ENCODE results near the gene EXOC4.
"Not testable (repeated sequence)": the region's sequence is repeated elsewhere in the genome, so short reads cannot be mapped to it uniquely, and the experiment has no call there.

EXOC4 gene

DNA sequence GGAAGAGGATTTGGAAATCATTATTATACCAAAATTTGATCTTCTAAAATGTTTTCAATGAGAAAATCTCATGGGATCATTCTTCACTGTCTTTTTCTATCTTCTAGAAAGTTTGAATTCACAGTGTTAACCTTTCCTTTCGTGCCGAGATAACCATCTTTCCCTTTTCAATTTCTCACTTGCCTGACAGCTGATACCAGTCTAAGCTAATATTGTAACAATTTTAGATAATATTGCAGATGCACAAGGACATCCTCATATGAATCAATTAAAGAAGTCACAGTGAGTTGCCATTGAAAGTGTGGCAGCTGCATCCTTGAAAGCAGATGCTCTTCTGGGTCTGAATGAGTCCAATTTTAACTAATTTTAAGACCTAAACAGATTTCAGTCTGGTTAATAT is 734.7 kb downstream of the EXOC4 start:
- no peak for DNase-seq (ENCODE audit: low read depth)

DNA sequence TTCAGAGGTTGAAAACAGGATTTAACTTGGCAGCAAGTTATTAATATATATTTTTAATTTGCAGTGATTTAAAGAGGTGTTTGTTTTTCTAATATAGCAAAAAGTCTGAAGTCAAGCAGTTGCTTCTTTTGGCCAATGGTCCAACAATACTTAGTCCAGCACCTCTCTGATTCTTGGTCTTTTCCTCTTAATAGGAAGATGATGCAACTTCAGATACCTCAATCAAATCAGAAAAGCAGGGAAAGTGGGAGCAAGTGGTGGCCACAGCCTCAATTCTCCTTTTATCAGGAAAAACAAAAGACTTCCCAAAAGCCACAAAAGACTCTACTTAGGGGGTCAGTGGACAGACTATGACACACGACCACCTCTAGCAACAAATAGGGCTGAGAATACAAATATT is 740.7 kb downstream of the EXOC4 start:
- DNase-seq (ENCODE audit: low read depth): no peak

DNA sequence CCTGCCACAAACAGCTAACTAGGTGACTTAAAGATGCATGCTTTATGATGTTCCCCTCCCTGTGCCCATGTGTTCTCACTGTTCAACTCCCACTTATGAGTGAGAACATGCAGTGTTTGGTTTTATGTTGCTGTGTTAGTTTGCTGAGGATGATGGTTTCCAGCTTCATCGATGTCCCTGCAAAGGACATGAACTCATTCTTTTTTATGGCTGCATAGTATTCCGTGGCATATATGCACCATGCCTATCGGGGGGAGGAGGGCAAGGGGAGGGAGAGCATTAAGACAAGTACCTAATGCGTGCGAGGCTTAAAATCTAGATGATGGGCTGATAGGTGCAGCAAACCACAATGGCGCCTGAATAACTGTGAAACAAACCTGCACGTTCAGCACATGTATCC is 741.2 kb downstream of the EXOC4 start:
- not testable (repeated sequence) for DNase-seq (ENCODE audit: low read depth)

DNA sequence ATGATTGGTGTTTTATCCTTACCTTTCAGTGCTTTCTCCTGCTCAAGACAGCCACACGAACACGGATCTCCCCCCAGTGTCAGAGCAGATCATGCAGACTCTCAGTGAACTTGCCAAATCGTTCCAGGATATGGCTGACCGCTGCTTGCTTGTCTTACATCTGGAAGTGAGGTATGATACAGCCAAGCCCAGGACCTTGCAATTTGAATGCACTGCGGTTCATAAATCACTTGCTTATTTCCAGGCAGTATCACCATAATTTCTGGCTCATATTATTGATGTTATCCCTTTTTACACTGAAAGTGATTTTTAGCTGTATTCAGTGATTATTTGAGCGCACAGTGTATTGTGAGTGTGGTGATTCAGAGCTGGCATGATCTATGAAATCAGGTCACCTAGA is 744.6 kb downstream of the EXOC4 start:
- DNase-seq (ENCODE audit: low read depth): no peak

DNA sequence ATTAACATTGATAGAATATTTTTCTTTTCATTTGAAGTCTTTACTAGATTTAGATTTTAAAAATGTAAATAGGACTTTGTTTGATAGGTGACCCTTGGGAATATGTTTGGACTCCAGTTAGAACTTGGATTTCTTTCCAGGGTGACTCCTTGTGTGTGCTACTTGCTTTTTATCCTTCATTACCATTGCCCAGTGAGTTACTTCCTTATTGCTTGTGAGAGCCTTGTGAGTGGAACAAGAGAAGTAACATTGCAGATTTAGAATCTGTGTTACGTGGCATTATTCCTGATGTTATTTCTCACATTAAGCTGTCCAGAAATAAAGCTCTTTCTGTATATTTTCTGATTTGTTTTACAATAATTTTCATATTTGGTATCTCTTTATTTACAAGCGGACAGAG is 746.3 kb downstream of the EXOC4 start:
- no peak for DNase-seq (ENCODE audit: low read depth)

DNA sequence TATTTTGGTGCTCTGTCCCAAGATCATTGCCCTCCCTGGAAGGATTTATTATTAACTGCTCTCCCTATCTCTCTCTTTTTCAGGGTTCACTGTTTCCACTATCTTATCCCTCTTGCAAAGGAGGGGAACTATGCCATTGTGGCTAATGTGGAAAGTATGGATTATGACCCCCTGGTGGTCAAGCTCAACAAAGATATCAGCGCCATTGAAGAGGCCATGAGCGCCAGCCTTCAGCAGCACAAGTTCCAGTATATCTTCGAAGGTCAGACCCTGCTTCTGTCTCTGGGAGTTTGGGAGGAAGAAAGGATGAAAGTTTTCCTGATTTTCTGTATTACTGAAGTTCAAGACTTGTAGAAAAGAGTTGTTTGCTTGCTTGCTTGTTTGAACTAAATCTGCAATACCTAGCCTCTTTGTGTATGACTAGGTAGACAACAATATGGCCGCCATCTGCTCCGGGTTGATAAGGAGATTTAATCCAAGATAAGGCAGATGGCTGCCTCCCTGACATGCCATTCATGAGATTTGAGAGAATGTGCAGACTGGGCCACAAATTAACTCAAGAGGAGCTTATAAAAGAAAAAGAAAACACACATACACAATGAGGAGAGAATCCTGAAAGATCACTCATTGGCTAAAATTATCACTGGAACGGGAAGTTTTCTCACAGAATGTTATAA is 752.1 kb downstream of the EXOC4 start:
- no peak for DNase-seq (ENCODE audit: low read depth)

DNA sequence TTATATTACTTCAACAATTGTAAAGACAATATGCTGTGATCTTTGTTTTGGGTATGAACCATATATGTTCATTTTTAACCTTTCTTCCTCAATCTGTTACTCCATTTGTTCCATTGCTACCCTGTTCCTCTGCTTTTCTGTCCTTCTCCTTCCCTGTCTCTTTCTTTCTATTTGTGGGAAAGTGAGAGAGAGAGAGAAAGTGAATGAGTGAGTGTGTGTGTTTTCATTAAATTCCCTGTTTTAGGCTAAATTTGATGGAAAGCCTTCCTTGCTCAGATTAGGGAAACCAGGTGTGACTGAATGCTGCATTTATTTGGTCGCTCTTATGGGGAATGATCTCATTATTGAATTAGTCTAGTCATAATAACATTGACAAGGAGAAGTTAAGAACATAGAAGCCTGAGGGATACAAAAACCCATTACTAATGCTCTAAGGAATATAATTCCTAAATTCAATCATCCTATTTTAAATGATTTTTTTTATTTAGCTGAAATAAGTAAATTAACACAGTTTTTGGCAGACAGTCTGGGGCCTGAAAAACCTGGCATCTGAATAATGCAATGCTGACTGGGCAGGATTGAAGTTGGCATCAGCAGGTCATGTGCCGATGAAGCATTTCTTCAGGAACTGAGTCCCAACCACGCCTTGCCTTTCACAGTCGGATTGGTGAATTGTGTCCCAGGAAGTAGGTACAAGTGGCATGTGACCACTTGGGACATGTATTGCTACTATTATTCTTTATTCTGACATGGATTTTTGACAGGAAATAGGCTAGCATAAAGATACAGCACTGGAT is 756.6 kb downstream of the EXOC4 start:
- no peak for DNase-seq (ENCODE audit: low read depth)

DNA sequence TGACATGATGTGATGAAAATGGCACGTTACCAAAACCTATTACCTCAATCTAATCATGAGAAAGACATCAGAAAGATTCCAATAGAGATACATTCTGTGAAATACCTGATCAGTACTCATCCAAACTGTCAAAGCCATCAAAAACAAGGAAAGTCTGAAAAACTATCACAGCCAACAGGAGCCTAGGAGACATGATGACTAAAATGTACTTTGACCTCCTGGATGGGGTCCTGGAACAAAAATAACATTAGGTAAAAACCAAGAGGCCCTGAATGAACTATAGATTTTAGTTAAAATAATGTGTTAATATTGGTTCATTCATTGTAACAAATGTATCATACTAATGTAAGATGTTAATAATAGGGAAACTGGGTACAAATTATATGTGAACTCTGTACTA is 760.4 kb downstream of the EXOC4 start:
- no peak for DNase-seq (ENCODE audit: low read depth)

DNA sequence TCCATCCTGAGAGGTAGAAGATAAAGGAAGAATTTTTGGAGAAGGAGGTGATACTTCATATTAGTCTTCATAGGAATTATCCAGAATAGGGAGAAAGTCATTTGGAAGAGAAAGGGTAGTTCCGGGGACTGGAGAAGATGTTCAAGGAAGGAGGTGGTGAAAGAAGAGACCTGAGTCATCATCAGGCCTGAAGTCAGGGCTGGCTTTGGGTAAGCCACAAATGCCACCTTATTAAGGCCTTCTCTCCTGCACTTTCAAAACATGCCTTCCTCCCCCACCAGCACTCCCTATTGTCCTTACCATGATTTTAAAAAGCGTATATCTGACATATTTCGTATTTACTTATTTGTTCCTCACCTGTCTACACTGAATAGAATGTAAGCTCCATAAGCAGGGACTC is 762.1 kb downstream of the EXOC4 start:
- DNase-seq (ENCODE audit: low read depth): no peak

DNA sequence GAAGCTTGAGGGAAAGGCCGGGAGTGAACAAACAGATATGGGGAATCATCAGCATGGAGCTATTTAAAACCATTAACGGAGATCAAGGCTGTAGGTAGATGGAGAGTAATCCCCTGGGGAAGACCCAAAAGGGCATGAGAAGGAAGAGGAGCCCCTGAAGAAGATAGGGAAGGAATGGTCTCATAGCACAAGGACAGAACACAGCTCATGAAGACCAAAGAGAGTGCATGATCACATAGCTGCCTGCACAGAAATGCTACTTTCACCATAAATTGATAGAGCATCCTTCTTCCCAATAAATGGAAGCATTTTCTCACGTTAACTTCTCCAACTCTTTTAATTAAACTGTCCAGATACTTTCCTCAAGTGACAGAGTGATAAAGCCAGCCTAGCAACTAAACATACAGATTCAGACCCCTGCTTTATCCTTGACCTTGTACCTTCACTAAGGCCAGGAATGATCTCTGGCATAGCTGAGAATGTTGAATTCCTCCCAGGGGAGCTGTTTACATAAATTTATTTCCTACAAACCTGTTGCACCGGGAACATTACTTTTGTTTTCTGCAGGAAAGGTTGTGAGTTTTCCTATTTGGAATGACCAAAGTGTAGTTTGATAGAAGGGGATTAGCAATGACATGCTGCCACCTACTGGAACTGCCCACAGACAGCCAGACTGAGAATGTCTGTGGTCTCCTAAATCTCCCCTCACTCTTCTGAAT is 763.5 kb downstream of the EXOC4 start:
- DNase-seq (ENCODE audit: low read depth): no peak

DNA sequence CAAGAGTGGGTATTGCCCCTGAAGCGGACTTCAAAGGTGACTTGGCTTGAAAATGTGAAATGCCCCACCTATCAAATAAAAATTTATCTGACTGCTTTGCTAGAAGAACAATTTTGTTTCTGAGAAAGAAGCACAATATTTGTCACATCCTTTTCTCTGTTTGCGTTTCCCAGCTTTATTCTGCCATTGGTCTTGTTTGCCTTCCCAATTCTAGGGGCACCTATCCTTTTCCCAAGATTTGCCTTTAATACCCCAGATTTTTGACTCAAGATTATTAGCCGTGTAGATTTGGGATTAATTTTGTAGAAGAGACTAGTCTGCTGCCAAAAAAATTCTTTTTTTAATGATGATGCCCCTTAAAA is 764.0 kb downstream of the EXOC4 start:
- no peak for DNase-seq (ENCODE audit: low read depth)

DNA sequence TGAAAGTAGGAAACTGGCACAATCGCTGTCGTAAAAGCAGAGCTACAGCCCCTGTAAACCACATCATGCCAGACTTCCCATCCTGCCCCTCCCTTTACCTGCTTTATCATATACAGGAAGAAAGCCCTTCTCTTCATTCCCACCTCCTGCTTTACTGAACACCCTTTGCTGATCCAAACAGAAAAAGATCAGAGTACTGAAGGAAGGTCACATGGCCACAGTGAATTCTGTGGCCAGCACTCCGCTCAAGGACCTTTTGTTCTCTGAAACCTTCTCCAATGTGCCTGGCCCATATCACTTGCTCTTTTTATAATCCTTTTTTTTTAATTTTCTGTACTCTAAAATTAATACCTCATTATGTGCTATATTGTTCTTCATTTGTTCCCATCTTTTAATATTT is 765.4 kb downstream of the EXOC4 start:
- DNase-seq (ENCODE audit: low read depth): no peak

DNA sequence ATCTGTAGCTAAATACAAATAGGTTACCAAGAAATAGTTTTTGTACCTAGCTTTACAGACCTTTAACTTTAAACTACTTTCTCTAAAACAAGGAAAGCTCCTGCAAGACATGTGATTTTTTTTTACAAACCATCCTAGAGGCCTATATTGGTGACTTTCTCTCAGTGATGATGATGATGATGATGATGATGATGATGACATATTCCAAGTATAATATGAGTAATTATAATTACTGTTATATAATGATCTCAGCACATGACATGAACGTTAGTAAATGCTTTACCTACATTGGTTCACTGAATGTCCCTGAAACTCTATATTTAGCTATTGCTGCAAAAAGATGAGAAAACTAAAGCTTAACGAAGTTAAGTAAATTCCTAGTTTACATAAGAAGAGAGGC is 766.4 kb downstream of the EXOC4 start:
- DNase-seq (ENCODE audit: low read depth): no peak

DNA sequence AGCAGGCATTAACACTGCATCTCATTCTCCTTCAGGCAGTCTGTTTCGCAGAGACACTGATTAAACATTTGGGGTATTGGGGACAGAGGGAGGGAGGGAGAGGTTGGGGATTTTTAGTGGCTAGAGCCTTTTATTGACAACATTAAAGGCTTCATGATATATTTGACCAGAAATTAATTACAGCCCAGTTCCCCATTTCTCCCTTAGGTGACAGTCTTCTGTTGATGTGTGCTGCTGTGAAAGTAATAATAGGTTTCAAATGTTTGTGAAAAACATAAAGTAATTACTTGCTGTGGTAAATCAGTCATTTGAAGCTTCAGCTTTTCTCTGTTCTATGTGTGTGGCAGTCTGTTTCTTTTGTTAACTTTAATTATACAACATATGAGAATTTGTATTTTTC is 769.0 kb downstream of the EXOC4 start:
- no peak for DNase-seq (ENCODE audit: low read depth)

DNA sequence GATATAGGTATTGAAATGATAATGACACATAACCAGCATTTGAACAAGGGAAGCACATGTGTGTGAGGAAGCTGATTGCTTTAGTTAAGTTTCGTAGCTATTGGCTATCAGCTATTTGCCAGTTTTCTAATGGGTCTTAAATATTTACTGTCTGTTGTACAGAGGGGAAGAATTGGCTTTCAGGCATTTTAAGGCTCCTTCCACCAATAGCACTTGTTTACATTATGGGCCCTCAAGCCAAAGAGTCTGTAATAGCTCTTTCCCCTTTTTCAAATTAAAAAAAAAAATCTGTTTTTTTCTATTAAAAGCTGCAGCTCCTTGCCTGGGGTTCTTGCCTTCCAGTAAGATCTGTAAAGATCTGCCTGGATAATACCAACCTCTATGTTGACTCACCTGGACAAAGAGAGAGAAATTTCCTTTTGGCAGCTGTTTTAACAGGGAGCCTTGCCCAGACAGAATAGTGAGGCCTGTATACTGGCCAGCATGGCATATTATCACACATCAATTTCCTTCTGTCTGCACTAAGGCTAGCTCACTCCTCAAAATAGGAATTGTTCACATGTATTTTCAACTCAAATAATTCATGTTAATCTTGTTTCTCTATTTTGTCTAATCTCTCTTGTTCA is 769.5 kb downstream of the EXOC4 start:
- DNase-seq (ENCODE audit: low read depth): no peak

DNA sequence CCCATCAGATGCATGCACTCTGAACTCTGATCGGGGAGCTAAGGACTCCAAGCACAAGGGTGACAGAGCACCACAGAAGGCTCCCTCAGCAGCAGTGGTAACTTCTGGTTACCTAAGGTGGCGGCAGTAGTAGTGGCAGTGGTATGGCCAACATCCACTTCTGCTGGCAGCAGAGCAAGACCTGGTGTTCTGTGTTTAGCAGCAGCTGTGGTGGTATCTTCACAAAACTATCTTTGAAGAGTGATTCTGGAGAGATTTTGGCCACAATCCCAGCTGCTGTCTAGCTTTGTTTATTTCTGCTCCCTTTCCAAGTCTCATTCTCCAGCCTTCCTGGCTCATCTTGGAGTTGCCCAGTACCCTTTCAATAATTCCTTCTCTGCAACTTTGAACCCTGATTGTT is 771.9 kb downstream of the EXOC4 start:
- no peak for DNase-seq (ENCODE audit: low read depth)

DNA sequence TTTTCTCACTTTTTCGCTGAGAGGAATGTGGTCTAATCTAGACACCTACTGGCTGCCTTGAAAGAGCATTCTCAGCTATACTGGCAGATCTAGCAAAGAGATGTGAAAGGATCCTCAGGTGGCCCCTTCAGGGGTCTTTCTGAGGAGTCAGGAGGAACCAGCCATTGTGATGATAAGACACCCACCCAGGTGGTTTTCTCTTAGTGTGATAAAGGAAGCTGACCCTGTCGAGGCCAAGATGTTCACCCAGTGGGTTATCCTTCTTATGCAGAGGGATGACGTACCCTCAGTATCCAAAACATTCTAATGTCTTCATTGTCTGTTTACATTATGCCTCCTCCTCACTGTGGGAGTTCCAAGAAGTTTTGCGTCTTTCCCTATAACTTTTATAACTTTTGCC is 776.0 kb downstream of the EXOC4 start:
- DNase-seq (ENCODE audit: low read depth): no peak

DNA sequence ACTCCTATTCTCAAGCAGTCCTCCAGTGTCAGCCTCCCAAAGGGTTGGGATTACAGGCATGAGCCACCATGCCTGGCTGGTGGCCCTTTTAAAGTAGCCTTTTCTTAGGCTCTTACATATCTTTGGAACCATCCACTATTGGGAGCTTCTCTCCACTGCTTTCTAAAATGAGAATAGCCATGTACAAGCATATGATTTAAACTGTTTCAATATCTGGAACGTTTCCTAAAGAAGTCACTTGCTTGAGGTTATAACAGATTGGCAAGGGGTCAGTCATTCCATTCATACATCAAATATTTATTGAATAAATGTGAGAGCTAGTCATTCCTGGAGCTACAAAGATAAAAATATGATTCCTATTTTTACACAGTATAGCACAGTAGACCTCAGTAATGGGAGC is 776.9 kb downstream of the EXOC4 start:
- no peak for DNase-seq (ENCODE audit: low read depth)

DNA sequence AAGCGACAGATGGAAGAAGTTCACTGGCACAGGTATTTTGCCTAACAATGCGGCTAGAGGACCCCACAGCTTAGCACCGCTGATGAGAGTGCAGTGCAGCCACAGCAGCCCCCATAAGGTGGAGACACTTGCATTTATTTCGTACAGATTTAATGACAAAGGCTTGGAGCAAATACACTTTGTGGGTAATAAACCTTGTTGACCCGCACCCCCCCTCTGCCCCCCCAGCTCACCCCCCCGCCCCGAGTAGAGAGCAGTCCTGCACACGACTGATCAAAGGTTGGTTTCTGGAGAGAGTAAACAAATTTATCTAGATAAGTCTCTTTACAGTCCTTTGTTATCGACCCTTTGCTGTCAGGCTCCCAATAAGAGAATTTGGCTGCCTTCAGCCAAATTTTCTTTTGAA is 777.6 kb downstream of the EXOC4 start:
- no peak for DNase-seq (ENCODE audit: low read depth)

DNA sequence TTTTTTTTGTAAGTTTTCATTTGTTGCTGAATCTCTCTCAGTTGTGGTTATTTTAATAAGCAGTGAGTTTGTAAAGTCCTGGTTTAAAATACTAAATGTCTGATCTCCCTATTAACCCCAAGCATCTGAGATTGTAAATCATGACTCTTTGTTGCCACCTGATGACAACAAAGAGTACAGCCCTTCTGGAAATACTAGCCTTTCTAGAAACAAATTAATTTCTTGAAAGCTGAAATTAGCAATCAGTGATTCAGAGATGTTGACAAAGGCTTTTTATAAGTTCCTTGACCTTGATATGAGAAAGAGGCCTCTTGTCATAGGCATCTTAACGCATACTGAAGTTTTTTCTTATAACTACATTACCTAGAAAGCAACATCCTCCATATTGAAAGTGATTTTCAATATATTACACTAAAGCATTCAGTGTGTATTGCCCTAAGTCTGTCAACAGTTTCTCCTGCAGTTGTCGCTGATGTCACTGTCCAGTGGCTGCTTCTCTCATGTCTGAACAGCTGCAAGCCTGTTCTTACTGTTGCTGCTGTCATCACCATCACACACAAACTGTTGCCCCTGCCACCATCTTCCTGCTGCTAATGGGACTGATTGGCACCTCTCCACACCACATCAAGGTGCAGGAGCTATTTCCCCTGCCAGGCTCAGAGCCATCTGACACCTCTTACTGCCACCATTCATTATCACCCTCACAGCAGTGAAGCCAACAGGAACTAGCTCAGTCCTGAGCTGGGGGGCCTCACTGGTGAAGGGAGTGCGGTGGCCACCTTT is 779.1 kb downstream of the EXOC4 start:
- no peak for DNase-seq (ENCODE audit: low read depth)

DNA sequence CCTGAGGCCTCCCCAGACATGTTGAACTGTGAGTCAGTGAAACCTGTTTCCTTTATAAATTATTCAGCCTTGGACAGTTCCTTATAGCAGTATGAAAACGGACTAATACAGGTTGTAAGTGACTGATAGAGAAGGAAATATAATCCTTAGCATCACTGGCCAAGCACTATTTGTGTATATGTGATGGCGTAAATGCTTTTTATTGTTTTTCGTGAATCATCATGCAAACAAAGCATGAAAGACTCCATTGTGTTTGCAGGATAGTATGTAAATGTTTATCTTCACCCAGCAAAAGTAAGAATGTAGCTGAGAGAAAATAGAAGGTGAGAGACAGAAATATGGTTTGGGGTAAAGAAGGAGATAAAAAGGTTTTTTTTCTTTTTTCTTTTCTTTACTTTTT is 781.8 kb downstream of the EXOC4 start:
- no peak for DNase-seq (ENCODE audit: low read depth)

DNA sequence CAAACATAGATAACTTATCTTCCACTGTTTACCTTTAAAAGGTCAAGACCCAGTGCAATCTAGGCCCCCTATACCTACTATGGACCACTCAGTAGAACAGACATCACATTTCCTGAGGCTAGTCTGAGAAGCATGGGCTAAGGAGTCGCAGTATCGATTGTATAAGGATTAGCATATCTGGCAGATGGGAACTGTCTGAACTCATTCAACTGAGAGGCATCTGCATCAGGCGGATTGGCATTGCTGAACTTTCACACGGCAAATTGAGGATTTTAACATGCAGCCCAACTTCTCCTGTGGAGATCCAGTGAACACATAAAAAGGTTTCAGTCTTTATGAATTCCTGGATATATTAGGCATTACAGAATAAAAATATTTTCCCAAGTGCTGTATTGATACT is 785.1 kb downstream of the EXOC4 start:
- DNase-seq (ENCODE audit: low read depth): no peak

All from CMK (cell line).